GM21529 (cell line): ENCODE measurements around the gene LZTS2.

Experiments
- ATAC-seq: cut with Tn5 transposase; IDR thresholded peaks from one replicate; pipeline ENCODE4 v1.9.1; 2021; ENCODE audit not compliant: unreplicated experiment

Gene LZTS2

DNA sequence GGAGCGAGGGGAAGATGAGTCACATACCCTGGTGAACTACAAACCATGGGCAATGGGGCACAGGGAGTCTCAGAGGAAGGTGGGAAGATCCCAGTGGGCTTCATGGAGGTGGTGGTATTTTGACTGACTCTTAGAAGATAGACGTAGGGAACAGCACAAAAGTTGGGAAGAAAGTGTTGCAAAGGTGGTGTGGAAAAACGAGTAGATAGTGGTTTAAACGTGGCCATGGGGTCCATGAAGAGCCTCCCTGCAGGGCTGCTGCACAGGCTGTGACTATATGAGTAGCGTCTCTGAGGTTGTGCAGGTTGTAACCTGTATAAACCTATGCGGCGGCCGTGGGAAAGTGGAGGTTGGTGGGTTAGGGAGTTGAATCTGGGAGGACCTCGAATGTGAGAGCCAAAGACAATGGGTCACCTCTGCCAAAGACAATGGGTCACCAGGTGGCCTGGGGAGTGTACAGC lies 13.8 kb downstream of the LZTS2 start:
- ATAC-seq: no peak

DNA sequence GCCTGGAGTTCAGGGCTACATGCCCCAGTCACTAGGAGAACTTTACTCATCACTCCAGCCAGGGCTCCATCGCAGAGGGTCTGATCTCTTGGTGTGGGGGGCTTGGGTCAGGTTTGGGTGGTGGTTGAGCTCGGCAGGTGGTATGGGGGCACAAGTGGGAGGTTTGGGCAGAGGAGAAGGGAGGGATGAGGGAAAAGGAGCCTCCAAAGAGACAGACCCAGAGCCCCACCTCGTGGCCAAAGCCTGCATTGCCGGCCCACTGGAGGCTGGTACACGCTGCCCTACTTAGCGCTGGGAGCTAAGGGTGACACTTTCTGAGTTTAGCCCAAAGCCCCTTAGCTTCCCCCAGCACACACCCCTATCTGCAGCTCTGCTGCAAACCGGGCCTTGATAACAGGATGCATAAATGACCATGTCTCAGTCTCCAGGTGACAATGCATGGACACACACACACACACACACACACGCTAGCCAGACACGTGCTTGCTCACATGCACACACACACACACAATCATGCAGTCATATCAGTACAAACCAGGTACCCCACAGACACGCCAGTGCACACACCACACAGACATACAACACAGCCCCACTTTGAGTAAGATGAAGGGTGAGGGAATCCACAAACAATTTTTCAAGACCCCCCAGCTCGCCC lies 14.7 kb downstream of the LZTS2 start:
- no peak for ATAC-seq

DNA sequence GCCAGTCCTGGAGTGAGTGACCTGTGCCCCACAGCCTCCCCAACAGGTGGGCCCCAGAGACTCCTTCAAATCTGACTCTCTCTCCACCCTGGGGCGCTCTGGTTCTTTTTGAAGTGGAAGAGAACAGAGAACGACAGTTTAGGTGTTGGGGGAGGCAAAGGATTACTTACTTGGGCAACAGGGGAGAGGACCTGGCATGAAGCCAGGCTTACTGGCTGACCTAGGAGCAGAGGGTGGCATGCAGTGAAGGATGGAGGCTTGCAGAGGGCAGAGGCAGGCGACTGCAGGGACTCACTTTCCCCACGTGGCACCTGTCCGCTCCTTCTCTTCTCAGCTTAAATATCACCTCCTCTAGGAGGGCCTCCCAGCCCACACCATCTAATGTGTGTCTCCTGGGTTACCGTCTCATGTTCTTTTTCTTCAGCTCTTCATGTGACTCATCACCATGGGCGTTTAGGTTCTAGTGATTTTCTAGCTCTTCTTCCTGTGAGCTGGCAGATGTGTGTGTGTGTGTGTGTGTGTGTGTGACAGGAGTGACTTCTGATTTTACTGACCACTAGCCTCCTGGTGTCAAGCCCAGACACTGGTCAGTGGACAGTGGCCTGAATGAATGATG lies 15.5 kb downstream of the LZTS2 start:
- no peak for ATAC-seq

DNA sequence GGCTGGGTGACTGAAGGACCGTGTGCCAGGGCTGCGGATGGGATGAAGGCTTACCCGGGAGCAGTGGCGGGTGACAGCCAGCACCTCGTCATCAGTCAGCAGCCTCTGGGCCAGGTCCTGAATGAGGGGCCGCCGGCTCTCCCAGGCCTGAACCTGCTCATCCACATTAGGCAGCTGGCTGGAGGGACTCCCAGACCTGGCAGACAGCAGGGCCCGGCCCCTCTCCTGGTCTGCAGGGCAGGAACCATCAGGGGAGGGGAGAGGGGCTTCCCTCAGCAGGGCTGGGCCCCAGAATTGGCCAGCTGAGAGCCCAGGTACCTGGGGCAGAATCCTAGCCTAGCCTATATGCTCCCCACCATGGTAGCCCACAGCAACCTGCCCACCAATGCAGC lies 16.0 kb downstream of the LZTS2 start:
- no peak for ATAC-seq

DNA sequence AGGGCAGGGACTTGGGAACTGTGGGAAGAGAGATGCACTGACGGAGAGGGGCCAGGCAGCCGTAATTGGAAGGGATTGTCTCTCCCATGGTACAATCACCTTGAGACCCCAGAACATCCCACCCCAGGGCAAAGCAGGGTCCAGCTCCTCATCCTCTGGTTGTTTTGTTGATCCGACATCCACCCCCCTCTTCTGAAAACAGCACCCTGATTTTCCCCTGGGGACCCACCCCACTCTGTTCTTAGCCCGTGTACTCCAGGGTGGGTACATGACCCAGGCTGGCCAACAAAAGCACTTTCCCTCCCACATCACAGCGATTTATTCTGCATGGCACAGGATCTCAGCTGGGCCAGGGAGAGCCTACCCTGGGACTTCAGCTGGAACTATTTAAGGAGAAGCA lies 17.2 kb downstream of the LZTS2 start:
- no peak for ATAC-seq

DNA sequence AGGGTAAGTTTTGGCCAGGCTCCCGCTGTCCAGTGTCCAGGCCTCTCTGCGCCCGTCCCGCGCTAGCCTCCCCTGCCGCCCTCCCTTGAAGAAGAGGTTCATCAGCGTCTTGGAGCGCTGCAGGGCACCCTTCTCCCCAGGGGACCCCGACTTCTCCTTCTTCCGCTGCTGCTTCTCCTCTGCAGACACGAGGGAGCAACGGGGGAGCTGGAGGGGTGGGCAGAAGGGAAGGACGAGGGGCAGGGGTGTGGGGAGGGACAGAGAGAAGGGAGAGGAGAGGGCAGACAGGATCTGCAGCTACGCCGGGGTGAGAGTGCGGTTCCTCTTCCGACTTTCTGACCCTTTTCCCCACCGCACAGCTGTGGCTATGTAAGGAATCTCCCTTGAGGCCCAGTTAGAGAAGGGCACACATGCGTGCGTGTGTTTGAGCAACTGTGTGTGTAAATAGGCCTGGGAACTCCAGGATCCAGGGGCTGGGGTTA lies 18.6 kb downstream of the LZTS2 start:
- no peak for ATAC-seq

DNA sequence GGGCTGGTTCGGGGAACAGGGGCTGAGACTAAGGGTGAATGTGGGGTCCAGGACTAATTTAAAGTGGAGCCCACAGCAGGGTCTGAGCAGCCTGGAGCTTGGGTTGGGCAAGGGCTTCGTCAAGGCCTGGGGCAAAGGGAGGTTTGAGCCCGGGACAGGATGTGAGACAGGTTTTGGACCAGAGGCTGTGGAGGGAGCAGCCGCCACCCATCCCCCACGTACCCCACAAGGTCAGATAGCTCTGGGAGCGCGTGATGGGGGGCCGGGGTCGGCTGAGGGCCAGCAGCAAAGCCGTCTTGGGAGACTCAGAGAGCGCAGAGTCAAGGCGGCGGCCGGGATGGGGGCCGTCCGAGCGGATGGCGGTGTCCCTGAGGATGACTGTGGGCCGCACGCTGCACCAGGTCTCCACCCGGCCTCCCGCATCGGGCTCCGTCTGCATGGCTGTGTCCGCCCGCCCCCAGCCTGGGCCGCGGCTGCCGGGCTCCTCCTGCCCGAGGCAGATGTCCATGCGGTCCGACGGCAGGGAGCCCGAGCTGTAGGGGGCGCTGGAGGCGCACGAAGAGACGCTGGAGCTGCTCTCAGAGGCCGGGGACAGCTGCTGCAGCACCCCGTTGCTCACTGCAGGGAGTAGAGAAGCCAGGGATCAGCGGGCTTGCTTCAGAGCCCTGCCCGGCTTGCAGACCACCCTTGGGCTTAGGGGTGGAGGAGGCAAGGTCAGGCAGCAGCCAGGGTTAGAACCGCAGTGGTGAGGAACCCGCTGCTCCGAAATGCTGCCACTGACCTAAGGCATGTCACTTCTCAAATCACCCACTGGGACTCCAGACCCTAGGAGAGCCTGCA lies 19.2 kb downstream of the LZTS2 start:
- no peak for ATAC-seq

DNA sequence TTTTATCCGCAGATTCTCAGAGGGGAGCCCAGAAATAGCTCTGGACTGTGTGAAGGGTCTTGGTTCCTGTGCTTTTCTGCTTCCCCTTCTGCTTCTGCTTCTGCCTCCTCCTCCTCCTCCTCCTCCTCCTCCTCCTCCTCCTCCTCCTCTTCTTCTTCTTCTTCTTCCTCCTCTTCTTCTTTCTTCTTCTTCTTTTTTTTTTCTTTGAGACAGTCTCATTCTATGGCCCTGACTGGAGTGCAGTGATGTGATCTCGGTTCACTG lies 19.8 kb downstream of the LZTS2 start:
- ATAC-seq: no peak

DNA sequence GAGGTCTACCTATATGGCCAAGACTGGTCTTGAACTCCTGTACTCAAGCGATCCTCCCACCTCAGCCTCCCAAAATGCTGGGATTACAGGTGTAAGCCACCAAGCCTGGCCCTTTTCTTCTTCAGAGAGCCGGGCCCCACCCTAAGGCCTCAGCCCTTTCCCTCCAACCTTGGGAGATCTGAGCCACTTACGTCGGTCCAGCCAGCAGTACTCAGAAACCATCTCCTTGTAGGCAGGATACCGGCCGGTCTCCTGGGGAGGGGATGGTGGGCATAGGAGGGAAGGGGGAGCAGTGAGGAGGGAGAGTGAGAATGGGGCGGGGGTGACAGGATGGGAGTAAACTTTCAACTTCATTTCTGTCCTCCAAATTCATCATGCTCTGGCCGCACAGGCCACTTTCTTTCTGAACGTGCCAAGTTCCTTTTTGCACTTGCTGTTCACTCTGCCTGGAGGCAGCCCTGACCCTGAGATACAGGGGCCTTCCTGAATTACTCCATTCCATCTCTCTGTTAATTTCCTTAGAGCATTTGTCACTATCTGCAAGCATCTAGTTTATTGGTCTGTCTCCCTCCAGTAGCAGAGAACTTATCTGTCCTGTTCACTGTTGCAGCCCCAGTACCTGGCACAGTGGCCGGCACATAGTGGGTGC lies 20.9 kb downstream of the LZTS2 start:
- no peak for ATAC-seq

DNA sequence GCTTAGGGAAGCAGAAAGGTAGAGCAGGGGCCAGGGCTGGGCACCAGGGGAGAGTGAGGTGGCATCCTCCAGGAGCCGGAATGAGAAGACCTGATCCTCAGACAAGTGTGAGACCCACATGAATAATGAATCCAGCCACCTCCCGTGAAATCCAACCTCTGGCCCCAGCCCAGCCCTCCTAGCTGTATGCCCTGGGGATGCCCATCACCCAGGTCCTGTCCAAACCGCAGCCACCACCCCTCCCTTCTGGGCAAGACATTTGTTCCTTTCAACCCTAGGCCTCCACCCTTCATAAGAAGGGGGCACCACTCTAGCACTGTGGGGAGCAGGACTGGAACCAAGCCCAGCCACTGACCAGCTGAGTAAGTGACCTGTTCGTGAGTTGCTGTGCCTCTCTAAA lies 21.6 kb downstream of the LZTS2 start:
- ATAC-seq: no peak

DNA sequence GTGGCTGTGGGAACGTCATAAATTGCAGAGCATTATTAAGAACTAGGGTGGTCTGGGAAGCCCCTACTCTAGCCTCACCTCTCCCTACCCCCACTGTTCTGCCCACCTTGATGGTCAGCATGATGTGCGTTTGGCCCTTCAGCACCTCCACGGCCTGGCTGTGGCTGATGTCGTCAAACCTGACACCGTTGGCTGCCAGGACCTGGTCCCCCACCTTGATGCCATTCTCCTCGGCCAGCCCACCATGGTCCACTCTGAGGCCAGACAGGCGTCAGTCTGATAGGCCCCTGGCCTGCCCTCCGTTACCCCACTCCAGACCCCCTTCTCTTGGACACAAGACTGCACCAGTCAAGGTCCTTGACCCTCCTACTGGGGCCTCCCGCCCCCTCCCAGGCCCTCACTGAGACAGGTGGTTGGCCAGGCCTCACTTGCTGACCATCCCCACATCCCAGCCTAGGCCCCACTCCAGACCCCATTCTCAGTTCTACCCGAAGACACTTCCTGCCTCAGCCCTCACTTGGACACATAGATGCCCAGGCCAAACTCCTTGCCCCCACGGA lies 22.2 kb downstream of the LZTS2 start:
- no peak for ATAC-seq

DNA sequence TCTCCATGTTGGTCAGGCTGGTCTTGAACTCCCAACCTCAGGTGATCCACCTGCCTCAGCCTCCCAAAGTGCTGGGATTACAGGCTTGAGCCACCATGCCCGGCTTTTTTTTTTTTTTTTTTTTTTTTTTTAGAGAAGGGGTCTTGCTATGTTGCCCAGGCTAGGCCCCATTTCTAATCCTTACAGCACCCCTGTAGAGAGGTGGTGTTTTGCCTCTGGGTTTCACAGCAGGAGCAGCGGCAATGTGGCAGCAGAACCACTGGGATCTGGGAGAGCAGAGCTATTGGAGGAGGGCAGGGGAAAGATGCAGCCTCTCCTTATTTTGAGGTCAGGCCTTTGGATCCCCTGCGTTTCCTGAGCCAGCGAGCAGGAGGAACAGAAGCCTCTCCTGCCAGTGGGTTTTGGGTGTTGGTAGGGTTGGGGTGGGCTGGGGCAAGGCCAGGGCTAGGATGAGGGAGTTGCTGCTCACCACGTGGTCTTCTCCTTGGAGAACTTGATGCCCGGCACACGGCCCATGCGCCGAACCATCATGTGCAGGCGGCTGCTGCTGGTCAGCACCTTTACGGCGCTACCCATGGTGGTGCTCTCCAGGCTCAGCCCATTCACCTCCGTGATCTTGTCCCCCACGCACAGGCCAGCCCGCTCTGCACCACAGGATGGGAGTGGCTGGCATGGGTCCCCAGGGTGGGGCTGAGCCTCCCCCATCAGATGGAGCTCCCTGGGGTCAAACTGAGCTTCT lies 23.5 kb downstream of the LZTS2 start:
- ATAC-seq: no peak

DNA sequence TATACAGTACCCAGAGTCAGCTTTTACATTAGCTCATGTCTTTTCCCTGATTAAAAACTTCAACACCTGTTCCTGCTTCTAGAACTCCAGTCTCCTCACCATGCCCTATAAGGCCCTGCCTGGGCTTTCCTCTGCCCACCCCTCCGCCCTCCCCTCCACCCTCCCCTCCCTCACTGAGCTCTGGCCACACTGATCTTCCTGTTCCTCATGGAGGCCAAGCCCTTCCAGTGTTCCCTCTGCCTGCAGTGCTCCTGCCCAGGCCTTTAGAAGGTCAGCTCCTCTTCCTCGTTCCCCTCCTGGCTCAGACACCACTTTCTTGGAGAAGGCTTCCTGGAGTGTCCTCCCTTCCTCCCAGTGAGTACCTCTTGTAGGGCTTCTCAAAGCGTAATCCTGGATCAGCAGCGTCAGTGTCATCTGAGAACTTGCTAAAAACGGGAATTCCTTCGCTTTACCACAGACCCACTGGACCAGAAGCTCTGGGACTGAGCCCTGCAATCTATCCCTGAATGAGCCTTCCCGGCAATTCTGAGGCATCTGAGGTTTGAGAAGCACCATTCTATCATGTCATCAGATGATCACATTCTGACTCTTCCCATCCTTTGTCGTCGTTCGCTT lies 27.6 kb downstream of the LZTS2 start:
- ATAC-seq: no peak

DNA sequence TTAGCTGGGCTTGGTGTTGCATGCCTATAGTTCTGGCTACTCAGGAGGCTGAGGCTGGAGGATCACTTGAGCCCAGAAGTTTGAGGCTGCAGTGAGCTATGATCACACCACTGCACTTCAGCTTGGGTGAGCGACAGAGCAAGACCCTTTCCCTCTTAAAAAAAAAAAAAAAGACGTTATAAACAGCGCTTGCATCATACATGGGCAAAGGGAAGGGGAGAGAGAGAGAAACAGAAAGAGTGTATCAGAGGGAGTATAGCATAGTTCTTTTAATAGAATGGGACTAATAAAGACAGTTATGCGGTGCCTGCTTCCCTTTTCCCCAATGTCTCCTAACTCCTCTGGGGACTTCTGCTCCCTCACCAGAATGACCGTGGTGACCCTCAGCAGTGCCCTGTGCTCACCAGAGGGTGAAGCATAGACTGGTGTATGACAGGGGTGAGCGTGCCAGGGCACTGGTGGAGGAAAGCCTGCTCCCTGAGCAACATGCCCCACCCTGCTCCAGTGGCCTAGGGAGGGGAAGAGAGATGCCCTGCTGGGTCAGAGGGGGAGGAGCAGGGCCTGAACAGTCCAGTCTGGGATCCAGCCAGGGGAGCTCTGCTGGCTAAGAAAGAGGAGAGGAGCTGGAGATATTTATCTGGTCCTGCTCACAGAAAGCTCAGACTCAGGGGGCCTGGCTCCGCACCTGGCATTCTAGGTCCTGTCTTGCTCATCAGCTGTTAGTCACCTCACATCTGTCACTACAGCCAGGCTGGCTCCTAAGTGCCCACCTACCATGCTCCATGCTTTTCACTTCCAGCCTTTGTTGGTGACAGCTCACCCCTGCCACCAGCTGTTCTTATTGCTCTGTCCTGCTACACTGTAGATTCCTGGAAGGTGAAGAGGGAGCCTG lies 29.1 kb downstream of the LZTS2 start:
- no peak for ATAC-seq

DNA sequence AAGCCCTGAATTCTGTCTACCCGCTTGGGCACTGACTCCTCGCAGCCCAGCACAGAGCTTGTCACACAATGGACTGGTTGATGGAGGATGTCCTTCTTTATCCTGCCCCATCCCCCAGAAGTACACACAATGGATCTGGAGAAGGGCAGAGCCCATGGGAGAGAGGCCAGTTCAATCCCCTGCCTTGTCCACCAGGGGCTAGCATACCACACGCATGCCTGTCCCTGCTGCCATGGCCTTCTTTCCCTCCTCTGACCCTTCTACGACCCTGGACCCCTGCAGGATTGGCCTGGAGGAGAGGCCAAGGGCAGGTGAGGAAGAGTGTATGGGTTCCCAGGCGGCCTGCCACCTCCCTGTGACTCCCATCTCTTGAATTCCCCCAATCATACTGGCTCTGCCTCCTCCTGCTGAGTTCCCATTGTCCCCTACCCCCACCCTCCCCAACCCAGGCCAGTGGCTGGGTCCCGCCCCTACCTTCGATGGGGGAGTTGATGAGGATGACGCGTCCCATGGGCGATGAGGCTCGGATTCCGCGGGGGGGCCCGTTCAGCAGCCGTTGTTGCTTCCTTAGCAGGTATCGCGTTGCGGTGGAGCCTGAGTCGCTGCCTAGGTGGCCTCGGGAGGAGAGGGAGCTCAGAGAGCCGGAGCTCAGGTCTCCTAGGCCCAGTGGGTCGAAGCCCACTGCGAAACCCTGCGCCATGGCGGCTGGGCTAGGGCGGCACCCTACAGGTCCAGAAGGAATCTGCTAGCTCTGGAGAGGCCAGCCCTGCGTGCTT lies 30.1 kb downstream of the LZTS2 start:
- ATAC-seq: no peak

DNA sequence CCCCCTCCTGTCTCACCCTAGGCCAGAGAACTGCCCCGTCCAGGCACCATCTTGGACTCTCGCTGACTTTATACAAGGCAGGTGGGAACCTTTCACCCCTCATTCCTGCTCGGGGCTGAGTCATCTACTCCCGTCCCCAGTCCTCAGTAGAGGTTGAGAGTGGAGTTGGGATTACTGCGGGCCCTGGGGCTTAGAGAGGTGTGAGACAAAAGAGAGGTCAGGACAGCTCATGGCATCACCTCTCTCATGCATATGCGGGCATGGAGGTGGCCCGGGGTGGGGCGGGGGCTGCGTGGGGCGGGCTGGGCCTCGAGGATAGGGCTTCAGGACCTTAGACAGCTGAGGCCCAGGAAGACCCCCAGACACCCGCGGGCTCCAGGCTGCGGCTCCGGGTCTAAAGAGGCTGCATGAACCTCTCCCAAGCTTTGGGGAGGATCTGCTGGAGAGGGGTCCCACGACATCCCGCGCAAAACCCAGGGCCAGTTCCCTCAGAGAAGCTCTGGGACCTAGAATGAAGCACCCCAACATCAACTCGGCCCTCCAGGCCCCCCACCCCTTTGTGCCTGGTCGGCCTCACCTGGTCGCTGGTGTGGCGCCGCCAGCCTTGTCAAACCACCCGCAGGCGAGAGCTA lies 31.0 kb downstream of the LZTS2 start:
- no peak for ATAC-seq

DNA sequence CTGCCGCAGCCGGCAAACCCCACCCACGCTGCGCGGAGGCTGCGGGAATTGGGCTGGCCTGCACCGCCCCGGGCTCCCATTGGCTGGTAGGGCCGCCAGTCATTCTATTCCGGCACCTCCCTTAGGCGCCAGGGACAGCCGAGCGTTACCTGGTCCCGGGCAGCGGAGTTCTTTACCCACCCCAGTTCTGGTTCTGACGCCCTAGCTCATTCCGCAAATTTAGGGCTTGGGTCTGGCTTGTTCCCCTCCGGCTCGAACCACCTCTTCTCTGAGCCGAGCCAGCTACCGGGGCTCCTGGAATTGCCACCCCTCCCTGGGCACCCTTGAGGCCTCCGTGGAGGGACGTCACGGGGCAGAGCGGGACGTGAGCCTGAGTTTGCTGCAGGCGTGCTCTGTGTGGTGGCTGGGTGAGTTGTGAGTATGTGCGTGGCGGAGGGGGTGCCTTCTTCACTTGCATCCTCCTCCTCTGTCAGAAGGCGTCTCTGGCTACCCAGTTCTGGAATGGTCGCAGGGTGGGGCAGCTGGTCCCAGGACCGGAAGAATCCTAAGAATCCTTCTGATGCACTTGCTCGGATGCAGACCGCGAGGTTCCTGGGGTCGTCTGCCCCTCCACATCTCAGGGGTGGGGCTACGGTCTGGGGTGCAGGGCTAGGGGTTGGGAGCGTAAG lies 31.7 kb downstream of the LZTS2 start, which contains the start of the genes PDZD7 and SFXN3:
Gene PDZD7, minus strand, starts transcription at position 2 of the 668 bp plus-strand sequence. CDS start 910 bp downstream, outside the sequence.
Gene SFXN3, plus strand, starts transcription at position 107 of the 668 bp plus-strand sequence. CDS start 3,461 bp downstream, outside the sequence.
- peak; percentile 93 for ATAC-seq
